GM12878 (cell line): ENCODE measurements around the gene RPIA. TPM values are rescaled to one million over a fixed set of nuclear protein-coding genes. Genes with fewer than 3 reads are reported as not detected.

ENCODE experiments used
- CHD4 ChIP-seq: fragments of 200-600 bp; sonication (generic); IDR thresholded peaks from 2 replicates; pipeline ENCODE4 v1.6.1; 2016; ENCODE audit warnings: mild to moderate bottlenecking
- GABPA ChIP-seq: IDR thresholded peaks from 2 replicates; pipeline ENCODE4 v1.6.1; 2014; ENCODE audit warnings: antibody characterized with exemption, low read depth, mild to moderate bottlenecking, inconsistent platforms
- HCFC1 ChIP-seq: fragments of 150-350 bp; IDR thresholded peaks from 2 replicates; pipeline ENCODE4 v1.6.1; 2014; ENCODE audit warnings: low read length
- IKZF1 ChIP-seq: fragments of 450-650 bp; conservative IDR thresholded peaks from 2 replicates; pipeline ENCODE4 v1.6.1; 2017; ENCODE audit warnings: antibody characterized with exemption, mild to moderate bottlenecking
- IKZF2 ChIP-seq, 2 experiments: fragments of 450-650 bp; IDR thresholded peaks; 2 replicates each; pipeline ENCODE4 v1.6.1; 2017; ENCODE audit warnings: mild to moderate bottlenecking in 2 of 2, moderate library complexity in 2 of 2
- MYC ChIP-seq: IDR thresholded peaks from 2 replicates; pipeline ENCODE4 v1.6.1; 2011; ENCODE audit warnings: mild to moderate bottlenecking, low read length, moderate library complexity, inconsistent platforms; ENCODE audit not compliant: insufficient read depth, insufficient replicate concordance, insufficient read length, severe bottlenecking
- NR2C2 ChIP-seq: IDR thresholded peaks from 2 replicates; pipeline ENCODE4 v1.6.1; 2011; ENCODE audit warnings: borderline replicate concordance, low read depth; ENCODE audit not compliant: control insufficient read depth, insufficient read length
- RAD51 ChIP-seq: fragments of 450-650 bp; IDR thresholded peaks from 2 replicates; pipeline ENCODE4 v1.6.1; 2016; ENCODE audit warnings: moderate library complexity, mild to moderate bottlenecking, inconsistent platforms
- ZNF207 ChIP-seq: fragments of 450-650 bp; IDR thresholded peaks from 2 replicates; pipeline ENCODE4 v1.6.1; 2014; ENCODE audit warnings: antibody characterized with exemption, mild to moderate bottlenecking, borderline replicate concordance
- polyA plus RNA-seq, 11 experiments: library from polyadenylated mRNA; depleted of rRNA in 4 of 11; unstranded in 6 of 11; stranded (reverse) in 5 of 11; fragments of >200 nt; fragmentation: Nextera tagmentation in 4 of 11; fragmentation: Illumina TruSeq in 1 of 11; extraction: Ambion mirVana in 4 of 11; extraction: Trizol in 1 of 11; gene quantifications; 1 replicate in 1 of 11; 2 replicates in 10 of 11; pipeline versions ENCODE4 v1.2.1 to v1.2.3, GENCODE V29; 2011 to 2016; ENCODE audit warnings: inconsistent platforms in 2 of 11, missing spikeins in 2 of 11, low read depth in 1 of 11
- total RNA-seq, 4 experiments: library from RNA; depleted of rRNA in 3 of 4; stranded (reverse); fragments of >200 nt in 3 of 4; fragmentation: Illumina TruSeq in 1 of 4; extraction: Trizol in 1 of 4; gene quantifications; 2 replicates each; pipeline versions ENCODE4 v1.2.1 to v1.2.3, GENCODE V29; 2013 to 2021
- TF ChIP-seq, protein P1 (sequence below): fragments of 450-650 bp; IDR thresholded peaks from 2 replicates; pipeline ENCODE4 v1.6.1; 2016; ENCODE audit warnings: mild to moderate bottlenecking, moderate library complexity, borderline replicate concordance

The RPIA gene
- total and polyA plus RNA-seq, 10 of the 15 experiments (the other 5 are each of a cell fraction or from before 2014, with no cell fraction given): 7.1 to 58.1 (median 41.6) TPM

DNA sequence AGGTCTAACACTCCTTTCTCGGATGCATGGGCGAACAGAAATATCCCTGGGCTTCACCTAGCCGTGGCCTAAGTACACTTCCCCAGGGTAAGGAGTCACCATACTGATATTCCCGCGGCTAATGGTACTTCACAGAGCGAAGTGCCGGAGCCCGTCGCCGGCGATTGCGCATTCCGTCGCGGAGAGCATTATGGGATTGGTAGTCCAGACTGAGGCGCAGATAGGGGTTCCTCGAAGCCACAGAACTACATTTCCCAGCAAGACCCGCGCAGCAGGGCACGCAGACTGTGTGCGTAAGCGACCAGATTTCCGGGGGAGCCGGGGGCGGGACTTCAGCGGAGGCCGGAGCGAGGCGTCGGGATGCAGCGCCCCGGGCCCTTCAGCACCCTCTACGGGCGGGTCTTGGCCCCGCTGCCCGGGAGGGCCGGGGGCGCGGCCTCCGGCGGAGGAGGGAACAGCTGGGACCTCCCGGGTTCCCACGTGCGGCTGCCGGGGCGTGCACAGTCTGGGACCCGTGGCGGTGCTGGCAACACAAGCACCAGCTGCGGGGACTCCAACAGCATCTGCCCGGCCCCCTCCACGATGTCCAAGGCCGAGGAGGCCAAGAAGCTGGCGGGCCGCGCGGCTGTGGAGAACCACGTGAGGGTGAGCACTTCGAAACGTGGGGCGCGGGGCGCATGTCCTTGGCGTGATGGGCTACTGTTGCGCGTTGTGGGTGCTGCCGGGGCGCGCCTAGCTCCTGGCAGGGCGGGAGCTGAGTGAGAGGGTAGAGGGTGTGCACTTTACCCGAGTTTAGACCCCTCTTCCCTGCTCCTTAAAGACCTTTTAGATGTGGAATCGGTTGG, at the start of gene RPIA (continued):
- TF ChIP-seq, protein P1, sequence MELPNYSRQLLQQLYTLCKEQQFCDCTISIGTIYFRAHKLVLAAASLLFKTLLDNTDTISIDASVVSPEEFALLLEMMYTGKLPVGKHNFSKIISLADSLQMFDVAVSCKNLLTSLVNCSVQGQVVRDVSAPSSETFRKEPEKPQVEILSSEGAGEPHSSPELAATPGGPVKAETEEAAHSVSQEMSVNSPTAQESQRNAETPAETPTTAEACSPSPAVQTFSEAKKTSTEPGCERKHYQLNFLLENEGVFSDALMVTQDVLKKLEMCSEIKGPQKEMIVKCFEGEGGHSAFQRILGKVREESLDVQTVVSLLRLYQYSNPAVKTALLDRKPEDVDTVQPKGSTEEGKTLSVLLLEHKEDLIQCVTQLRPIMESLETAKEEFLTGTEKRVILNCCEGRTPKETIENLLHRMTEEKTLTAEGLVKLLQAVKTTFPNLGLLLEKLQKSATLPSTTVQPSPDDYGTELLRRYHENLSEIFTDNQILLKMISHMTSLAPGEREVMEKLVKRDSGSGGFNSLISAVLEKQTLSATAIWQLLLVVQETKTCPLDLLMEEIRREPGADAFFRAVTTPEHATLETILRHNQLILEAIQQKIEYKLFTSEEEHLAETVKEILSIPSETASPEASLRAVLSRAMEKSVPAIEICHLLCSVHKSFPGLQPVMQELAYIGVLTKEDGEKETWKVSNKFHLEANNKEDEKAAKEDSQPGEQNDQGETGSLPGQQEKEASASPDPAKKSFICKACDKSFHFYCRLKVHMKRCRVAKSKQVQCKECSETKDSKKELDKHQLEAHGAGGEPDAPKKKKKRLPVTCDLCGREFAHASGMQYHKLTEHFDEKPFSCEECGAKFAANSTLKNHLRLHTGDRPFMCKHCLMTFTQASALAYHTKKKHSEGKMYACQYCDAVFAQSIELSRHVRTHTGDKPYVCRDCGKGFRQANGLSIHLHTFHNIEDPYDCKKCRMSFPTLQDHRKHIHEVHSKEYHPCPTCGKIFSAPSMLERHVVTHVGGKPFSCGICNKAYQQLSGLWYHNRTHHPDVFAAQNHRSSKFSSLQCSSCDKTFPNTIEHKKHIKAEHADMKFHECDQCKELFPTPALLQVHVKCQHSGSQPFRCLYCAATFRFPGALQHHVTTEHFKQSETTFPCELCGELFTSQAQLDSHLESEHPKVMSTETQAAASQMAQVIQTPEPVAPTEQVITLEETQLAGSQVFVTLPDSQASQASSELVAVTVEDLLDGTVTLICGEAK: peak; percentile 89
- no peak for TF ChIP-seq NR2C2
- TF ChIP-seq IKZF1: peak; percentile 100
- TF ChIP-seq GABPA: peak; percentile 87
- TF ChIP-seq HCFC1: peak; percentile 99
- TF ChIP-seq CHD4: no peak
- TF ChIP-seq MYC: peak; percentile 82
- peak; percentile 70; the same call in 1 of the 2 replicates for TF ChIP-seq ZNF207
- peak in 1 of 2 experiments; percentile 21; a peak in 2 of 4 replicates for TF ChIP-seq IKZF2 (IDR thresholded peaks at IDR 0.05)
- TF ChIP-seq RAD51: peak; percentile 48
